Measurements from ENCODE around the gene PRKCH. TPM values are rescaled to one million over a fixed set of nuclear protein-coding genes. Genes with fewer than 3 reads are reported as not detected.

PRKCH gene
- total RNA-seq, 4 donors from 2014 or later = 49.5 to 147 (median 59.2) TPM

DNA sequence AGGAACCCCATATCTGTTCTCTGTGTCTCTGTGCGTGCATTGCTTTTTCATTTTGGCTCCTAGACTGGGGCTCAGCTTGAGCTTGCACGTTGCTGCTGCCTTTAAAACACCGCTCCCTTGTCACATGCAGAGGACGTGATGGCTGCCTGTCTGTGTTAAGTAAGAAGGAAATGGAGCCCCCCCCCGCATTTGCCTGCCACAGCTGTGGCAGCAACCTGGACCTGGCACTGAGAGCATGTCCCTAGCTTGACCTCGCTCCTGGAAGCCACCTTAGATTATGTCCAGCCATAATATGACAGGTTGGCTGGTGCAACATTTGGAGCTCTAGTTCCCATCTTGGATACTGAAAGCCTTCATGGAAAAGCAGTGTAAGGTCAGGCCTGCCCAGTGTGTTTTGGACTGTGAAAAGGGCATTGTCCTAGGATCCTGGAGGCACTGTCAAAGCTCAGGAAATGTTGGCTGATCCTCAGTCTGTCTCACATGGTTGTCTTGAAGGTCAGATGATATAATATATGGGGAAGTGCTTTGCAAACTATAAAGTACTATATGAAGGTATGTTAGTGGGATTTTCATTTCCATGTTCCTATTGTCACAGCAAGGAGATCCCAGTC is 73.8 kb downstream of the PRKCH start:
- no peak for TF ChIP-seq POLR2A (IDR thresholded peaks at IDR 0.05)
- no peak for TF ChIP-seq EP300 (IDR thresholded peaks at IDR 0.05)
- TF ChIP-seq POLR2AphosphoS5 (IDR thresholded peaks at IDR 0.05) = no peak
- TF ChIP-seq CTCF (IDR thresholded peaks at IDR 0.05) = no peak
- H3K9me3 ChIP-seq = no peaks in the 10 kb centered on the region
- 87% methylated on average over 4 of the region's 6 CpGs for WGBS
- H3K36me3 ChIP-seq = no peaks in the 10 kb centered on the region
- no peak overlapping the region for H3K4me3 ChIP-seq
- no peak for DNase-seq (ENCODE audit: low spot score in 2 of 2)
- no peaks in the 10 kb centered on the region for H3K27me3 ChIP-seq
- no peak overlapping the region for H3K27ac ChIP-seq
- peaks cover 6% of the 10 kb centered on the region for H3K4me1 ChIP-seq

- no peak for DNase-seq (ENCODE audit: low spot score in 2 of 2)
- Histone ChIP-seq H3K9me3 (no peaks in the 10 kb centered on the region), H3K4me1 (peaks cover 6% of the 10 kb centered on the region), H3K27ac (no peak overlapping the region), H3K36me3 (no peaks in the 10 kb centered on the region), H3K27me3 (no peaks in the 10 kb centered on the region), H3K4me3 (no peak overlapping the region)
- WGBS = 61% methylated on average over 1 of the region's 1 CpG
- TF ChIP-seq CTCF (IDR thresholded peaks at IDR 0.05) (no peak), POLR2A (IDR thresholded peaks at IDR 0.05) (no peak), POLR2AphosphoS5 (IDR thresholded peaks at IDR 0.05) (no peak), EP300 (IDR thresholded peaks at IDR 0.05) (no peak)
Measured at GRCh38 chr14:61396279-61396678, 74.9 kb downstream of the PRKCH start.

GRCh38 chr14:61396694-61397093 is 75.3 kb downstream of the PRKCH start:
- 92% methylated on average over 3 of the region's 3 CpGs for WGBS
- no peak overlapping the region for H3K27ac ChIP-seq
- no peak overlapping the region for H3K4me3 ChIP-seq
- DNase-seq (ENCODE audit: low spot score in 2 of 2) = no peak
- H3K27me3 ChIP-seq = no peaks in the 10 kb centered on the region
- H3K9me3 ChIP-seq = no peaks in the 10 kb centered on the region
- peaks cover 6% of the 10 kb centered on the region for H3K4me1 ChIP-seq
- TF ChIP-seq POLR2AphosphoS5 (IDR thresholded peaks at IDR 0.05) (no peak), CTCF (IDR thresholded peaks at IDR 0.05) (no peak), POLR2A (IDR thresholded peaks at IDR 0.05) (no peak), EP300 (IDR thresholded peaks at IDR 0.05) (no peak)
- H3K36me3 ChIP-seq = no peaks in the 10 kb centered on the region

DNA sequence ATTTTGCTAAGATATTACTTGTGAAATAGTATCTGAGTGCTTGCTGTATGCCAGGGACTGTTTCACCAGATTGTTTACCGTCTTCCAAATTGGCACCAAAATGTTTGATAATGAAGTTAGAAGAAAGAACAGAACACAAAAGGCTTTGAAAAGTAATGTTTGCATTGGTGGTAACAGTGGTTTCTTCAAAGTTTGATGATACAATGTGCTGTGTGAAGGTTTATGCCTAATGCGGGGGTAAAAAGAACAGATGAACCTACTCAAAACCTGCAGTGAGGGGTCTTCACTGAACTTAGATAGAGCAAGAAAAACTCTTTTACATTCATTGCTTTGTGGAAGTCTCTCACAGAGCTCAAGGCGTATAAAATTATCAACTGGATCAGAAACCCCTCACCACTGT is 76.2 kb downstream of the PRKCH start:
- H3K4me3 ChIP-seq = no peak overlapping the region
- no peaks in the 10 kb centered on the region for H3K9me3 ChIP-seq
- no peaks in the 10 kb centered on the region for H3K36me3 ChIP-seq
- peaks cover 6% of the 10 kb centered on the region for H3K4me1 ChIP-seq
- H3K27ac ChIP-seq = no peak overlapping the region
- no peaks in the 10 kb centered on the region for H3K27me3 ChIP-seq
- DNase-seq (ENCODE audit: low spot score in 2 of 2) = no peak
- WGBS = 83% methylated on average over 3 of the region's 3 CpGs
- TF ChIP-seq EP300 (IDR thresholded peaks at IDR 0.05) = no peak
- no peak for TF ChIP-seq POLR2AphosphoS5 (IDR thresholded peaks at IDR 0.05)
- TF ChIP-seq POLR2A (IDR thresholded peaks at IDR 0.05) = no peak
- no peak for TF ChIP-seq CTCF (IDR thresholded peaks at IDR 0.05)

- TF ChIP-seq EP300 (IDR thresholded peaks at IDR 0.05) (no peak), CTCF (IDR thresholded peaks at IDR 0.05) (no peak), POLR2A (IDR thresholded peaks at IDR 0.05) (no peak), POLR2AphosphoS5 (IDR thresholded peaks at IDR 0.05) (no peak)
- peaks cover 6% of the 10 kb centered on the region for H3K4me1 ChIP-seq
Measured at GRCh38 chr14:61398221-61398620, 76.8 kb downstream of the PRKCH start.

More at GRCh38 chr14:61398221-61398620, 76.8 kb downstream of the PRKCH start:
- 77% methylated on average over 2 of the region's 2 CpGs for WGBS
- no peak overlapping the region for H3K4me3 ChIP-seq
- H3K36me3 ChIP-seq = no peaks in the 10 kb centered on the region
- no peaks in the 10 kb centered on the region for H3K9me3 ChIP-seq
- no peaks in the 10 kb centered on the region for H3K27me3 ChIP-seq
- no peak overlapping the region for H3K27ac ChIP-seq
- no peak for DNase-seq (ENCODE audit: low spot score in 2 of 2)
